Measurements from ENCODE around the gene NRIP1.

DNA sequence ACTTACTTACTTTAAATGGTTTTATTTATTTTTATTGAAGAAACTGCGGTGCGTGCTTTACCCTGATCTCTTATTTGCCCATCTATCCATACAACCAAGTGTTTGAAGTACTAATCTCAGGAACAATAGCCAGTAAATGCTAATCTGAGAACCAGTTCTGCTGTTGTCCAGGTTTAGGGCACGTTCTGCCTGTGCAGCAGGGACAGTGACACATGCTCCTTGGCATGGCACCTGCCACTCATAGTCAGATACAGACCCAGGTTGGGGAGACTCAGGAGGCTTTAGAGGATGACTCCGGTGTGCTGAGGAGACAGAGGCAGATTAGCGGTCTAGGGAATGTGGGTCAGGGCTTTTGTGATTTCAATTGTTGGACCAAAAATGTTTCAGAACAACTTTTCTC, 83.6 kb downstream of the NRIP1 start:
- TF ChIP-seq, protein P1, sequence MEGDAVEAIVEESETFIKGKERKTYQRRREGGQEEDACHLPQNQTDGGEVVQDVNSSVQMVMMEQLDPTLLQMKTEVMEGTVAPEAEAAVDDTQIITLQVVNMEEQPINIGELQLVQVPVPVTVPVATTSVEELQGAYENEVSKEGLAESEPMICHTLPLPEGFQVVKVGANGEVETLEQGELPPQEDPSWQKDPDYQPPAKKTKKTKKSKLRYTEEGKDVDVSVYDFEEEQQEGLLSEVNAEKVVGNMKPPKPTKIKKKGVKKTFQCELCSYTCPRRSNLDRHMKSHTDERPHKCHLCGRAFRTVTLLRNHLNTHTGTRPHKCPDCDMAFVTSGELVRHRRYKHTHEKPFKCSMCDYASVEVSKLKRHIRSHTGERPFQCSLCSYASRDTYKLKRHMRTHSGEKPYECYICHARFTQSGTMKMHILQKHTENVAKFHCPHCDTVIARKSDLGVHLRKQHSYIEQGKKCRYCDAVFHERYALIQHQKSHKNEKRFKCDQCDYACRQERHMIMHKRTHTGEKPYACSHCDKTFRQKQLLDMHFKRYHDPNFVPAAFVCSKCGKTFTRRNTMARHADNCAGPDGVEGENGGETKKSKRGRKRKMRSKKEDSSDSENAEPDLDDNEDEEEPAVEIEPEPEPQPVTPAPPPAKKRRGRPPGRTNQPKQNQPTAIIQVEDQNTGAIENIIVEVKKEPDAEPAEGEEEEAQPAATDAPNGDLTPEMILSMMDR (IDR thresholded peaks at IDR 0.05): no peak
- no peak for TF ChIP-seq POLR2A (IDR thresholded peaks at IDR 0.05)
- no peak for TF ChIP-seq EP300 (IDR thresholded peaks at IDR 0.05)
- TF ChIP-seq POLR2AphosphoS5 (IDR thresholded peaks at IDR 0.05): no peak

All from upper lobe of left lung (tissue), 4 donors.